Transverse colon (tissue), 4 donors: ENCODE data around the gene MRPL24. TPM values are rescaled to one million over a fixed set of nuclear protein-coding genes. Genes with fewer than 3 reads are reported as not detected.
A peak's percentile ranks its signal among the peaks of the same experiment; 100 is the strongest.

Experiments
- DNase-seq: peaks from one replicate; pipeline ENCODE4 v3.0.0-alpha.2; 2019
- H3K27ac ChIP-seq, 4 donors: fragments of 200-600 bp; sonication (generic); 2 replicates each; pipeline ENCODE4 v1.5.1; 2016 to 2018; ENCODE audit warnings: inconsistent platforms in 4 of 4
- H3K27me3 ChIP-seq: fragments of 200-600 bp; sonication (generic); 2 replicates; pipeline ENCODE4 v1.5.1; 2017; ENCODE audit warnings: inconsistent platforms
- H3K36me3 ChIP-seq, 4 donors: fragments of 200-600 bp; sonication (generic); 2 replicates each; pipeline ENCODE4 v1.5.1; 2017 to 2019; ENCODE audit warnings: inconsistent platforms in 4 of 4
- H3K4me1 ChIP-seq, 4 donors: fragments of 200-600 bp; sonication (generic); 2 replicates each; pipeline ENCODE4 v1.5.1; 2017 to 2020; ENCODE audit warnings: inconsistent platforms in 4 of 4
- H3K4me3 ChIP-seq, 4 donors: fragments of 200-600 bp; sonication (generic); 1 replicate in 1 of 4; 2 replicates in 3 of 4; pipeline versions ENCODE4 v1.5.1 to v1.6.1; 2017 to 2019; ENCODE audit warnings: inconsistent platforms in 4 of 4
- H3K9me3 ChIP-seq, 2 donors: fragments of 200-600 bp; sonication (generic); 2 replicates each; pipeline ENCODE4 v1.5.1; 2017 to 2019; ENCODE audit warnings: inconsistent platforms in 2 of 2
- EP300 ChIP-seq: sonication (generic); formaldehyde crosslinking; IDR thresholded peaks from one replicate; pipeline ENCODE4 v1.6.1; 2017; ENCODE audit warnings: antibody characterized with exemption, low read depth
- POLR2A ChIP-seq: fragments of 450-650 bp; IDR thresholded peaks from one replicate; pipeline ENCODE4 v1.6.1; 2016; ENCODE audit warnings: antibody characterized with exemption, mild to moderate bottlenecking, moderate library complexity
- POLR2AphosphoS5 ChIP-seq, 3 donors: sonication (generic); formaldehyde crosslinking; IDR thresholded peaks; one replicate each; pipeline ENCODE4 v1.6.1; 2016; ENCODE audit warnings: antibody characterized with exemption in 3 of 3
- WGBS, 2 donors: methylation state at CpG; one replicate each; pipeline ENCODE4 v1.1.5; 2018; ENCODE audit warnings: low coverage in 1 of 2; 5-methylcytosine and 5-hydroxymethylcytosine counted together
- in situ Hi-C, 4 donors: fragments of 200-750 bp; cut with MboI; loops; one replicate each; pipeline versions ENCODE4 v1.15.0 to v1.15.1; 2017; ENCODE audit warnings: low sequenced_read_pairs in 3 of 4, low pct_ligation_motif_present in 1 of 4, low pct_unique_long_range_greater_than_20kb in 1 of 4
- intact Hi-C: fragments of 100-400 bp; cut with DNase I; formaldehyde crosslinking; loops from one replicate; pipeline ENCODE4 v1.15.1; 2023; ENCODE audit warnings: low total_unique reads
- total RNA-seq, 4 donors: library from RNA; depleted of rRNA; stranded (reverse); fragments of >200 nt; gene quantifications; one replicate each; pipeline ENCODE4 v1.1.0, GENCODE V29; 2016
- TF ChIP-seq, protein P1 (sequence below), 5 experiments: fragments of 200-600 bp in 3 of 5; fragments of 450-650 bp in 2 of 5; sonication (generic) in 3 of 5; IDR thresholded peaks; 1 replicate in 2 of 5; 2 replicates in 3 of 5; pipeline ENCODE4 v1.5.1; 2016 to 2017; ENCODE audit warnings: antibody characterized with exemption in 5 of 5, inconsistent platforms in 3 of 5, mild to moderate bottlenecking in 2 of 5, moderate library complexity in 1 of 5

The MRPL24 gene
- total RNA-seq, 4 donors from 2014 or later, result 6.8 to 44.9 (median 37.1) TPM

DNA sequence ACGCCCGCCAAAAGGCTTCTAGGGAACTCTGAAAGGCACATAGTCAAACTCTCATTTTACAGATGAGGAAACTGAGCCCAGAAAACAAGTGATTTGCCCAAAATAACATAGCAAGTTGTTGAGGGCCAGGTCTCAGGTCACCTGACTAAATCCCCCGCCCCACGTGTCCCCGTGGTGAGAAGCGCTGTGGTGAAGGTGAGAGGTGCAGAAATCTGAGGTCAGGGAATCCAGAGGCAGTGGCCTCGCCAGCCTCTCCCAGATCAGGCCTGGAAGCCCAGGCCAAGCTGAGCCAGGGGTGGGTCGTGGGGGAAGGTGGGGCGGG lies 5.5 kb upstream of the MRPL24 start:
- Histone ChIP-seq H3K27me3 (no peaks in the 10 kb centered on the region), H3K4me1 (peaks cover 27 to 56% (median 48%) of the 10 kb centered on the region in 4 donors), H3K27ac (peak overlapping the region; percentile 95 to 99 (median 98)), H3K36me3 (peaks cover 0 to 10% (median 4%) of the 10 kb centered on the region in 4 donors), H3K9me3 (no peaks in the 10 kb centered on the region), H3K4me3 (peak overlapping the region in 3 of 4 donors; percentile 25 to 96 (median 45))
- intact Hi-C loops, result no loop called here
- 52% methylated on average over 9 of the region's 9 CpGs; no CpG with 5 or more reads in 1 of the 2 donors for WGBS, 2 donors
- DNase-seq, result no peak
- in situ Hi-C loops, result no loop called here
- TF ChIP-seq POLR2A (no peak), EP300 (no peak), POLR2AphosphoS5 (IDR thresholded peaks at IDR 0.05) (no peak)
- TF ChIP-seq, protein P1, sequence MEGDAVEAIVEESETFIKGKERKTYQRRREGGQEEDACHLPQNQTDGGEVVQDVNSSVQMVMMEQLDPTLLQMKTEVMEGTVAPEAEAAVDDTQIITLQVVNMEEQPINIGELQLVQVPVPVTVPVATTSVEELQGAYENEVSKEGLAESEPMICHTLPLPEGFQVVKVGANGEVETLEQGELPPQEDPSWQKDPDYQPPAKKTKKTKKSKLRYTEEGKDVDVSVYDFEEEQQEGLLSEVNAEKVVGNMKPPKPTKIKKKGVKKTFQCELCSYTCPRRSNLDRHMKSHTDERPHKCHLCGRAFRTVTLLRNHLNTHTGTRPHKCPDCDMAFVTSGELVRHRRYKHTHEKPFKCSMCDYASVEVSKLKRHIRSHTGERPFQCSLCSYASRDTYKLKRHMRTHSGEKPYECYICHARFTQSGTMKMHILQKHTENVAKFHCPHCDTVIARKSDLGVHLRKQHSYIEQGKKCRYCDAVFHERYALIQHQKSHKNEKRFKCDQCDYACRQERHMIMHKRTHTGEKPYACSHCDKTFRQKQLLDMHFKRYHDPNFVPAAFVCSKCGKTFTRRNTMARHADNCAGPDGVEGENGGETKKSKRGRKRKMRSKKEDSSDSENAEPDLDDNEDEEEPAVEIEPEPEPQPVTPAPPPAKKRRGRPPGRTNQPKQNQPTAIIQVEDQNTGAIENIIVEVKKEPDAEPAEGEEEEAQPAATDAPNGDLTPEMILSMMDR (IDR thresholded peaks at IDR 0.05), result no peak

DNA sequence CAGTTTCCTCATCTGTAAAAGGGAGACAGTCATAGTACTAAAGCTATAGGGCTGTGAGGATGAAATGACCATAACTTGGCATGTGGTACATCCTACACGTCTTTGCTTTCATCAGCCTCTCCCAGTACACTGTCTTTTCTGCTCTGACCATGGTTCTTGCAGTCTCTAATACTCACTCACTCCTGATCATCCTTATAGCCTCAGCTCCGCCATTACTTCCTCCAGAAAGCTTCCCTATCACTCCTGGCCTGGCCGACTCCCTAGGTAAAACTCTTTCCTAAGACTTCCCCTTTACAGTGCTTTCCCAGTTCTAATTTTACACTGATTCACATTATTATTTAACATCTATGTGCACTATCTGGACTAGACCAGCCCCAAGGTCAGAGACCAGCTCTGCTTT lies 5.0 kb upstream of the MRPL24 start:
- no peaks in the 10 kb centered on the region for H3K9me3 ChIP-seq
- TF ChIP-seq, protein P1 (IDR thresholded peaks at IDR 0.05), result no peak
- TF ChIP-seq POLR2AphosphoS5 (IDR thresholded peaks at IDR 0.05) (no peak), EP300 (no peak), POLR2A (no peak)
- H3K36me3 ChIP-seq, result peaks cover 0 to 10% (median 4%) of the 10 kb centered on the region in 4 donors
- DNase-seq, result no peak
- no peaks in the 10 kb centered on the region for H3K27me3 ChIP-seq
- H3K4me1 ChIP-seq, result peaks cover 27 to 58% (median 49%) of the 10 kb centered on the region in 4 donors
- peak overlapping the region; percentile 95 to 99 (median 98) for H3K27ac ChIP-seq
- H3K4me3 ChIP-seq, result peak overlapping the region in 1 of 4 donors; percentile 96
- WGBS, 2 donors, result 61 to 74% methylated on average over 2 to 3 of the region's 3 CpGs
- in situ Hi-C loops (no loop called here), intact Hi-C loops (no loop called here)

DNA sequence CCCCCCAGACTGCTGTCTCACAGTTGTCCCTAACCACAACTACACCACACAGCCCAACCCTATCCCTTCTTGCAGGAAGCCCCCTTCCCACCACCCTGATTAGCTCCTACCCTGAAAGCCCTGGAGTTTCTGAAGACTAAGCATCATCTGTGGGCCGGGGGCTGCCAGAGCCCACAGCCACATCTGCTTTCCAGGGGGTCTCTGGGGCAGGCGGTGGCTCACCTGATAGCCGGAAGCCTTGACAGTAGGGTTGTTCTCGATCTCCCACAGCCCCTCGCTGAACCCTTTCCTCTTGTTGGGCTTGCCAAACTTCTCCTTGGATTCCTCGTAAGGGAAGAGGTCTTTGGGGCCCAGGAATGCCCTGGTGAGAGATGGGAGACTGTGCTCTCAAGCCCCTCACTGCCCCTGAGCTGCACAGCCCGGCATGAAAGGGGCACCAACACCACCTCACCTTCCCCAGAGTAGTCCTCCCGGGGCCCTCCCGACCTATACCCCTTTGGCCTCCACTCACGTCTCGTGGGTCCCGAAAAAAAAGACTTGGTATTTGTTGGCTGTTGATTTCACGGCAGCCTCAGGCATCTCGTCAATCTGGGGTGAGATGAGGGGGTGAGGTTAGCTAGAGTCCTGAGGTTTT lies 4.0 kb upstream of the MRPL24 start:
- H3K9me3 ChIP-seq, result no peaks in the 10 kb centered on the region
- in situ Hi-C loops, result no loop called here
- no peak for DNase-seq
- no peak for TF ChIP-seq EP300
- no peak for TF ChIP-seq POLR2AphosphoS5 (IDR thresholded peaks at IDR 0.05)
- TF ChIP-seq, protein P1 (IDR thresholded peaks at IDR 0.05), result no peak
- no peak for TF ChIP-seq POLR2A
- H3K4me1 ChIP-seq, result peaks cover 31 to 59% (median 49%) of the 10 kb centered on the region in 4 donors
- H3K27me3 ChIP-seq, result no peaks in the 10 kb centered on the region
- H3K27ac ChIP-seq, result peak overlapping the region in 3 of 4 donors; percentile 95 to 99 (median 99)
- no peak overlapping the region for H3K4me3 ChIP-seq
- 87% methylated on average over 14 of the region's 14 CpGs; no CpG with 5 or more reads in 1 of the 2 donors for WGBS, 2 donors
- peaks cover 0 to 10% (median 4%) of the 10 kb centered on the region in 4 donors for H3K36me3 ChIP-seq
- intact Hi-C loops, result no loop called here

DNA sequence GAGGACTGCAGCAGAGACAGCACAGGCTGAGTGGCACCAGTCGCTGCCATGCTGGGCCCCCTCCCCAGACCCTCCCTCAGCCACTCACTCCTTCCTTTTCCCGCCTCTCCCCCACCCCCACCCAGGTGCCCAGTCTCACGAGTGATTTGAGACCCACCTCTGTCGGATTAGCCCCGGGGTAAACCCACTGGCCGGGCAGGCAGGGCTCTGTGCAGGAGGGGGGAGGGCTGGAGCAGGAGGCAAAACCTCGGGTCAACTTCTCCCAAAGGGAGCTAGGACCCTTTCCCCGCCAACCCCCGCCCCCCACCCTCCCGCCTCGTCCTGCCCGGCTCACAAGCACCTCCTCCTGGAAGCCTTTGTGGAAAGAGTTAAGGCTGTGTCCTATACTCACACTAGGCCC lies 3.5 kb upstream of the MRPL24 start:
- intact Hi-C loops (no loop called here), in situ Hi-C loops (no loop called here)
- Histone ChIP-seq H3K4me3 (no peak overlapping the region), H3K4me1 (peaks cover 29 to 59% (median 47%) of the 10 kb centered on the region in 4 donors), H3K27me3 (no peaks in the 10 kb centered on the region), H3K9me3 (no peaks in the 10 kb centered on the region), H3K27ac (peak overlapping the region in 1 of 4 donors; percentile 99), H3K36me3 (peaks cover 0 to 10% (median 4%) of the 10 kb centered on the region in 4 donors)
- TF ChIP-seq POLR2A (no peak), POLR2AphosphoS5 (IDR thresholded peaks at IDR 0.05) (no peak), EP300 (no peak)
- TF ChIP-seq, protein P1 (IDR thresholded peaks at IDR 0.05), result no peak
- DNase-seq, result no peak
- 71 to 77% methylated on average over 1 to 7 of the region's 12 CpGs for WGBS, 2 donors
